Ureter (tissue), 1 donor: ENCODE results near the gene CLPX. TPM values are rescaled to one million over a fixed set of nuclear protein-coding genes. Genes with fewer than 3 reads are reported as not detected.

Experiments
- DNase-seq: peaks from one replicate; pipeline ENCODE4 v3.0.0-alpha.2; 2020; ENCODE audit warnings: low spot score
- total RNA-seq: library from RNA; stranded (reverse); gene quantifications from one replicate; pipeline ENCODE4 v1.2.4, GENCODE V29; 2023
- donor health status: DM: yes; HTN: yes; CAD: no.

CLPX gene
- total RNA-seq, 1 donor from 2014 or later: 52.6 TPM

GRCh38 chr15:65101891-65102708, 83.0 kb downstream of the CLPX start:
- DNase-seq: no peak

GRCh38 chr15:65101411-65101890, 83.7 kb downstream of the CLPX start:
- DNase-seq: peak; percentile 77

GRCh38 chr15:65100442-65100841, 84.7 kb downstream of the CLPX start:
- no peak for DNase-seq

GRCh38 chr15:65099801-65100200, 85.3 kb downstream of the CLPX start:
- DNase-seq: peak; percentile 23

GRCh38 chr15:65099336-65099735, 85.8 kb downstream of the CLPX start:
- DNase-seq: peak; percentile 29

Other genes with a start within 250 kb of the CLPX start
- gene SPG21, start 195.4 kb downstream of the CLPX start, total RNA-seq: 108 TPM
- 19.8 TPM for gene MTFMT, start 155.7 kb downstream of the CLPX start, total RNA-seq
- gene SLC51B, start 140.0 kb downstream of the CLPX start, total RNA-seq: not detected
- gene RASL12, start 117.4 kb downstream of the CLPX start, total RNA-seq: 32.8 TPM
- 0.18 TPM for gene KBTBD13, start 108.6 kb downstream of the CLPX start, total RNA-seq
- gene UBAP1L, start 70.1 kb downstream of the CLPX start, total RNA-seq: 9.4 TPM
- gene PDCD7, start 51.5 kb downstream of the CLPX start, total RNA-seq: 25.9 TPM
- 5.4 TPM for gene CILP, start 26.1 kb upstream of the CLPX start, total RNA-seq
- gene PARP16, start 101.5 kb upstream of the CLPX start, total RNA-seq: 14.8 TPM
- gene RNU5A-1, start 110.7 kb upstream of the CLPX start, total RNA-seq: not detected
- gene RNU5B-1, start 119.3 kb upstream of the CLPX start, total RNA-seq: not detected
- 1.6 TPM for gene IGDCC3, start 192.7 kb upstream of the CLPX start, total RNA-seq
- 2.1 TPM for gene IGDCC4, start 237.6 kb upstream of the CLPX start, total RNA-seq